Measurements from ENCODE around the gene SH3D21.

SH3D21 gene

GRCh38 chr1:36329817-36330216, 23.6 kb downstream of the SH3D21 start:
- DNase-seq (ENCODE audit: low read depth in 2 of 2) = no peak

- no peak for DNase-seq (ENCODE audit: low read depth in 2 of 2)
Observed at GRCh38 chr1:36330940-36331339, 24.8 kb downstream of the SH3D21 start.

- DNase-seq (ENCODE audit: low read depth in 2 of 2) = no peak
Observed at GRCh38 chr1:36337830-36338229, 31.7 kb downstream of the SH3D21 start.

DNA sequence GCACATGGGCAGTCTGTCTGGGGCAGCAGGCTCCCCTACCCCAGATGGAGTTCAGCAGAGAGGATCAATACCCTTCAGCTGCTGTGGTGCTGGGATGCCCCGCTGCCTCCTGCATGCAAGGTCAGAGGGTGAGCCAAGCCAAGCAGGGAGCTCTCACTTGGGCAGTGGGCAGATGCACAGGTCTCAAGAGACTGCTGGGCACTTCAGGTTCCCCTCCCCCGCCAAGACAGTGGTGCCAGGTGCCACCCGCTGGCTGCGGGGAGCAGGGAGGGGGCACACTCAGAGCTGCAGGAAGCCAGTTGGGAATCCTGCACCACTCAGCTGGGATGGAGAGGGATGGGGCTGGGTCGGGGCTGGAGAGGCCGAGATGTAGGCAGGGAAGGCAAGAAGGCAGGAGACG, 33.0 kb downstream of the SH3D21 start:
- DNase-seq (ENCODE audit: low read depth in 2 of 2) = no peak

DNA sequence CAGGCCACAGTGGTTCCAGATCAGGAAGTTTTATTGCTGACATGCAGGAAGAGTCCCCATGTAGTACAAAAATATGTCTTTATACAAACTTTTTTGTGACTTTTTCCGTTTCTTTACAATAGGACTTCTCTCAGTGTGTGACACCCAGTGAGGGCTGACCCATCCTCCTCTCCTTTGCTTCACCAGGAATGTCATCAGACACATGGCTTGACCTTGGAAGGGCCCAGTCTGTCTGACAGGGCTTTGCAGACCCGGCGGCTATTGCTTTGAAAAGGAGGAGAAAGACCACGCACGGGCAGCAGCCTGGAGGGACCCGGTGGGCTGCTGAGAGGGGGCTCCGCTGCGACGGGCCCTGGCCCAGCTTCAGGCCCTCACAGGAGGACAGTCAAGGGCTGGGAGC, 33.4 kb downstream of the SH3D21 start:
- DNase-seq (ENCODE audit: low read depth in 2 of 2) = no peak

GRCh38 chr1:36341626-36342320, 35.6 kb downstream of the SH3D21 start:
- no peak for DNase-seq (ENCODE audit: low read depth in 2 of 2)

DNA sequence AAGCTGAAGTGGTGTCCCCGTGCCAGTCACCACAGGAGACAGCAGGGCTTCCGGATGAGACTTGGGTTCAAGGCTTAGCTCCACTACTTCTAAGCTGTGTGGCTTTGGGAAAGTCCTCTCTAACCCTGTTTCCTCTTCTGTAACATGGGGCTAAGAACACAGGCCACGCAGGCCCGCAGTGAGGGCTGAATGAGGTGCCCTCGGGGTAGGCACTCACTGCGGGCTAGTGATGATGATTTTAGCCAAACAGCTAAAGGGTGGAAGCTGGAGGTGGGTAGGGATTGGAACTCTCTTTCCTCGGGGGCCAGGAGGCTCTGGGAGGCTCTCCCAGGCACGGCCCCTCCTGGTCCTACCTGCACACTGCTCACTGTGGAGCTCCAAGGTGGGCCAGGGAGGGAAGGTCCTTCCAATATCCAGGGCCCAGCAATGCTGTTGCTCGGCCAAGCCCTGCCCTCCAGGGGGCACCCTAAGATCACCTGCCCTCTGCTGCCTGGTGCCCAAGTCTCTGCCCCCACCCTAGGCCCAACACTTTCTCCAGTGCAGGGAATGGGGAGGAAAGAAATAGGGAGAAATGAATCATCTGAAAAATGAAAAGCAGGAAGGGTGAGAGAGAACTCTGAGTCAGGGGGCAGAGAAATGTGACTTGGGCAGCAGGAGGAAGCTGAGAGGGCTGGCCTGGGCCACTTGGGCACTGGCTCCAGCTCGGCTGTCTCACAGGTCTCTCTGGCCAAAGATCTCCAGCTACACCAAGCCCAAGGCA, 36.4 kb downstream of the SH3D21 start:
- no peak for DNase-seq (ENCODE audit: low read depth in 2 of 2)

DNA sequence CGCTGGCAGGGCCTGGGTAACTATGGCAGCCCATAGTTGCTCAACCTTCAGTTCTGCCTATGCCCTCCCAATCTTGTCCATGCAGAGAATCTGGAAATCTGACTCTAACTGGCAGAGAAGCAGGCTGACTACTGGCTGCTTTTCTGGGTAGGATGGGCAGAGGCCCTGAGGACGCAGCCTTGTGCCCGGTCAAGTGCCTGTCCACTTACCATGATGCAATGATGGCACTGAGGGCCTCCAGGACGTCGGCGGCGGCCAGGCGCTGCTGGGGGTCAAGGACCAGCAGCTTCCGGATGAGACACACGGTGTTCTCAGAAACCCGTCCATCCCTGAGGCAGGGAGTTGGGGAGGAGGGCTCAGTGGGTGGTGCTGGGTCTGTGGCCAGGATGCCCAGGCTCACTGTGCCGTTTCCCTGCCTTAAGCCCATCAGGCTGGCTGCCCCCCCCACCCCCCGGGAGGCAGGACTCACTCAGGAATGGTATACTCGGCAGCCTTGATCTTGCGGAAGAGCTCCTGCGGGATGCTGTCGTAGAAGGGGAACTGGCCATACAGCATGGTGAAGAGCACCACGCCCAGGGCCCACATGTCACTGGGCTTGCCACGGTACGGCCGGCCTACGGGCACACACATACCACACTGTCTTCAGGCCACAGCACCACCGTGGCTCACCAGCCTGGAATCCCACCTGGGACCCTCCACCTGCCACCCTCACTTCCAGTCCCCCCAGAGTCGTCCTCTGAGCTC, 37.7 kb downstream of the SH3D21 start:
- no peak for DNase-seq (ENCODE audit: low read depth in 2 of 2)

- no peak for DNase-seq (ENCODE audit: low read depth in 2 of 2)
Observed at GRCh38 chr1:36344395-36344680, 38.2 kb downstream of the SH3D21 start.

DNA sequence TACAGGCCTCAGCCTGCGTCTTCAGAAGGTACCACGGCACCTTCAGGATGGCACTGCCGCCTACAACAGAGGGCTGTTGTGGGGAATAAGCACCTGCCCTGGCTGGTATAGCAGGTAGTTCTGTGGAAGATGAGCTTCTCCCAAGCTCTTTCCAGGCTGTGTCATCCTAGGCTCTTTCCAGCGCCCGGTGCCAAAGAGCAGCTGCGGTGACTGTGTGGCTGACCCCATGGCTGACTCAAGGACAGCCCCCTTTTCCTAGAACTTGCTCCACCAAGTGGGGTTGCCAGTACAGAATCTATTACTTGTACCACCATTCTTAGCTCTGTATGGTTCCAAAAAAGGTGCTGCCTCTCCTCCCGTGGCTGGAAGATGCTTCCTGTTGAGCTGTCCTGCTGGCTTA, 39.2 kb downstream of the SH3D21 start:
- DNase-seq (ENCODE audit: low read depth in 2 of 2) = no peak

GRCh38 chr1:36346741-36347370, 40.7 kb downstream of the SH3D21 start:
- no peak for DNase-seq (ENCODE audit: low read depth in 2 of 2)

DNA sequence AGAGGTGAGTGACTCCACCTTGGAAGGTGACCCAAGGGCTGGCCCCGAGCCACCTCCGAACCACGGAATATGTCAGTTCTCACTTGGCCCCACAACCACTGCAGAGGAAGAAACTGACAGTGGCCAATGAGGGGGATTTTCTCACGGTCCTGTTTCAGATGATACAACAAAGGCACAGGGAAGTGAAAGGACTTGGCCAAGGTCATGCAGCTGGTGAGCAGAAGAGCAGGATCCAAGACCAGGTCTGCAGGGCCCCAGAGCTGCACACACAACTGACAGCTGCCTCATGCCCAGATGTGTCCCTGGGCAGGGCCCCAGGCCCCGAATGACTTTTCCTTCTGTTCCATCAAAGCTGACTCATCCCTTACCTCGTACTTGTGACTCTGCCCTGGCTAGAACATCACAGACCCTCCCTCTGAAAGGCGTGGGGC, 43.1 kb downstream of the SH3D21 start:
- no peak for DNase-seq (ENCODE audit: low read depth in 2 of 2)

- DNase-seq (ENCODE audit: low read depth in 2 of 2) = no peak
Observed at GRCh38 chr1:36349839-36350238, 43.7 kb downstream of the SH3D21 start.

DNA sequence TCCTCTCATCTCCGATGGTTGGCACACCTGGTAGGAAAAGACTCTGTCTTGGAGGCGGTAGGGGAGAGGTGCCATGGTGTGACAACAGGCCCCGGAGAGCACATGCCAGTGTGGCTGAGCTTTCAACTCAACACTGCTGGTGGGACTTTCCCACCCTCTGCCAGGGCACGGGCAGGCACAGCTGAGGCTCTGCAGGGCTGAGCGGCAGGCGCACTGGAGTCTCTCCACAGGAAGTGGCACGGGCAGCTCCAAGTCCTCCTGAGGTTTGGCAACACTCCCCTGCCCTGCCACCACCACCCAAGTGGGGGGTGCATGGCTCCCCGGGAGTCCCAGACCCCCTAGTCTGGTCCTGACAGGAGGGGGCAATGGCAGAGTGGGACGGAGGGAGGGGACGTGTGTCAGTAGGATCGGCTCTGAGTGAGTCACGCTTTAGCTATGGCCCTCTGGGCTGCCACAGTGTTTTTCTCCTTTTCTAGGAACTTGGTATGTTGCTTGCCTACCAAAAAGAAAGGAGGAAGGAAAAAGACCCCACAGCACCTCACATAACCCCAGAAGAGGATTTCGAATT, 44.6 kb downstream of the SH3D21 start:
- peak; percentile 45 to 47 for DNase-seq (ENCODE audit: low read depth in 2 of 2)

- DNase-seq (ENCODE audit: low read depth in 2 of 2) = peak; percentile 38
Observed at GRCh38 chr1:36351227-36351977, 45.2 kb downstream of the SH3D21 start.

DNA sequence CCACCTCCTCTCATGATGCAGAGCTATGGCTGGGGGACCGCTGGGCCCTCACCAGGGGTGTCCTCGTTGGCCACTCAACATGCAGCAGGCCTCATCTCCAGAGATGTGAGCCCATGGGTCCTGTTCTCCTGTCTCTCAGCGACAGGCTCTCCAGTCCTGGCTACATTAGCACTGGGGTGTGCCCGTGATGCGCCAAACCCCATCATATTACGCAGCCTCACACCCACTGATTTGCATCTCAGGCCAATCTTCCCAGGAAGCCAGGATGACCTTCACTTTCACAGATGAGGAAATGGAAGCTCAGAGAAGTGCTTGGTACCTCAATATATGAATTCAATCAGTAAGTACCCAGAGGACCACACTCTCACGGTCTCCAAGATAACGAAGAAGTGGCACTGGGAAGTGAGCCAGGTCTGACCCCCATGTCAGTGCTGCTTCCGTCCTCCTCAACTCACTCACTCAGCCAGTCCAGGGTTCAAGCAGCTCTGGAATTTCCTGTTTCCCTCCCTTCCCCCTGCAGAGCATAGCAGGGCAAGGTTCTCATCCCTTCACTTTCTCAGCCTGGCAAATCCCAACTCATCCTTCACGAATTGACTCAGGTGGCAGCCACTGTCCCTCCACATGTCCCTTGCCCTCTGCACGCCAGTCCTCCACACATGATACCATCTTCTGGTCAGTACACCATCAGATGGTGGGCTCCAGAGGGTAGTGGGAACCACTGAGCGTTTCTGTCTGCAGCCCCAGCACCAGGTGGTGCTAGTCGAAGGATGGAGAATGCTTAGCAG, 46.1 kb downstream of the SH3D21 start:
- DNase-seq (ENCODE audit: low read depth in 2 of 2) = no peak

DNA sequence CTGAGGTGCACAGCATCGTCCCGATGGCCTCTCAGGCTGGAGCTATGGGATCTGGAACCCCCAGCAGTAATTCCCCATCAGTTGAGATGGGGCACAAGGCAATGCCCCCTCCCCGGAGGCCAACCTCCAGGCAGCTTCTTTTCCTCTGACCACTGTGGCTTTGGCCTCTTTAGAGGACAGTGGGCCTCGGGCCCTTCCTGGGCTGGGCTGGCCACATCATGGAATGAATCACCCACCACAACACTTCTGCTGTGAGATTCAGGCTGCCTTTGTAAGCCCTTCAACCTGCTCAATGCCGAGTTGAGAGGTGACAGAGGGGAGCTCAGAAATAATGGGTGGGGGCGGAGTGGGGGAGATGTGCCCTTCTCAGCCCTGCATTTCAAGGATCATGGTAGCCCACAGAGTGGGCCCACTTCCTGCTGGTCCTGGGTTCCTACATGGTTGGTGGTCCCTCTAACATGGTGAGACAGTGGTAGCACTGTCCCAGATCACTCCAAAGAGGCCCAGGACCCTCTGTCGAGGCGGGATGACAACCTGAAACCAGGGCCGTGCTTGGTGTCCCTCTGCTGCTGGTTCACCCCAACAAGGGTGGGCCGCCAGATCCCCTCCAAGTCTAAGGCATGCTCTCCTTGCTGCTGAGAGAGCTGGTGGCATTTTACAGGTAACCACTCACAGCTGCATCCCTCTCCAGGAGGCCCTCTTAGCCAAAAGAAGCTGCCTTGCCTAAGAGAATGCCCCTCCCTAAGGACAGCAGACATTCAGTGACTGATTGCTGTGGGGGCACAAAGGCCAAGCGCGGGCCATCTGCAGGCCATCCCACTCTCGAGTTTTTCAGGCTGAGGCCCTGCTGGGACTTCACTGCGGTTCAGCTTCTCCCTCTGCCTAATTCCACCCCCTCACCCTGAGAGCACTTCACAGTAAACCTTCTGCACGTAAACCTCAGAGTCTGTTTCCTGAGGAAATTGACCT, 47.0 kb downstream of the SH3D21 start:
- no peak for DNase-seq (ENCODE audit: low read depth in 2 of 2)

DNA sequence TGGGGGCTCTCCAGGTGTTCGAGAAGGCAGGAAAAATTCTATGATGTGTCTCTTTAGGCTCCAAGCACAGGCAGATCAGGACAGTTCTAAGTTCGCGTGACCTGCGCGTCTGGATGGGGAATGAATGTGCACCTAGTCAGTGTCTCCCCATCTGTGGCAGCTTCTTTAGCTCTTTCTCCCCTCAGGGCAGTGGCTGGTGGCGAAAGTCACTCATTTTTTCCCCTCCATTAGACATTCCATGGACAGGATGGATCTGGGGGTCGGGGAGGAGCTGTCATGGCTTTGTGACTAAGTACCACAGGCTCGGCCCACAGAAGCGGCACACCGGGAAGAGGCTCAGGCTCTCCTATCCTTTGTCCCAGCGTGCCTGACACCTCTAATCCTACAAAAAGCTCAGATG, 48.3 kb downstream of the SH3D21 start:
- no peak for DNase-seq (ENCODE audit: low read depth in 2 of 2)

DNA sequence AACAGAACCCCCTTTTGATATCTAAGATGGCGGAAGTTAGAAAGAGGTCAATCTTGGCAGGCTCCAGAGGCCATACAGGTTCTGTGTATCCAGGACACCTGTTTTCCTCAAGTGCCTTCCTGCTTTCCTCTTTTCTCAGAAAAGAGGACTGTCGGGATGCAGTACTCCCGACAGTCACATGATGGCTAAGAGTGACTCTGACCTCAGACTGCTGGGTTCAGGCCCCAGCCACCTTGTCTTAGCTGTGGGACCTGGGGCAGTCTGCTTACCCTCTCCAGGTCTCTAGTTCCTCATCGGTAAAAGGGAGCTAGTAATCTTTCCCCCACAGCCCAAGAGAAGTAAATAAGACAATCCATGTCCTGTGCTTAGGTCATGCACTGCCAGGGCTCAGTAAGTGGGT, 49.6 kb downstream of the SH3D21 start:
- no peak for DNase-seq (ENCODE audit: low read depth in 2 of 2)
